SK-N-SH treated with all-trans-retinoic acid at 6 μM for 48 hours (cell line): ENCODE measurements around the gene PARD3B.

Source experiments
- ARNTL ChIP-seq: fragments of 450-650 bp; formaldehyde crosslinking; IDR thresholded peaks from 2 replicates; pipeline ENCODE4 v1.5.0; 2020; ENCODE audit warnings: low read depth, mild to moderate bottlenecking, moderate library complexity, borderline replicate concordance
- ISL1 ChIP-seq: fragments of 250-450 bp; sonication (Bioruptor Pico); IDR thresholded peaks from 2 replicates; pipeline ENCODE4 v2.1.2; 2022; ENCODE audit warnings: mild to moderate bottlenecking, moderate library complexity
- SNAI2 ChIP-seq: fragments of 250-450 bp; sonication (Bioruptor Pico); IDR thresholded peaks from 2 replicates; pipeline ENCODE4 v1.5.0; 2020; ENCODE audit warnings: mild to moderate bottlenecking, moderate library complexity
- TOX ChIP-seq: fragments of 250-450 bp; sonication (Bioruptor Pico); IDR thresholded peaks from 2 replicates; pipeline ENCODE4 v1.8.0; 2021; ENCODE audit warnings: mild to moderate bottlenecking, moderate library complexity, borderline replicate concordance
- ZFP3 ChIP-seq: fragments of 250-450 bp; sonication (Bioruptor Pico); IDR thresholded peaks from 2 replicates; pipeline ENCODE4 v1.5.0; 2020; ENCODE audit warnings: mild to moderate bottlenecking, moderate library complexity
- ZNF70 ChIP-seq: fragments of 450-650 bp; formaldehyde crosslinking; IDR thresholded peaks from 2 replicates; pipeline ENCODE4 v1.5.0; 2020; ENCODE audit warnings: mild to moderate bottlenecking, moderate library complexity
- TF ChIP-seq, protein P1 (sequence below): fragments of 250-450 bp; sonication (Bioruptor Pico); IDR thresholded peaks from 2 replicates; pipeline ENCODE4 v1.5.1; 2021; ENCODE audit warnings: mild to moderate bottlenecking, moderate library complexity

GRCh38 chr2:205156457-205156856 is 611.2 kb downstream of the PARD3B start:
- no peak for TF ChIP-seq ARNTL (CRISPR knock-in tag)
- TF ChIP-seq TOX (CRISPR knock-in tag): no peak
- no peak for TF ChIP-seq SNAI2
- no peak for TF ChIP-seq ZNF70 (CRISPR knock-in tag)
- no peak for TF ChIP-seq ISL1
- TF ChIP-seq, protein P1, sequence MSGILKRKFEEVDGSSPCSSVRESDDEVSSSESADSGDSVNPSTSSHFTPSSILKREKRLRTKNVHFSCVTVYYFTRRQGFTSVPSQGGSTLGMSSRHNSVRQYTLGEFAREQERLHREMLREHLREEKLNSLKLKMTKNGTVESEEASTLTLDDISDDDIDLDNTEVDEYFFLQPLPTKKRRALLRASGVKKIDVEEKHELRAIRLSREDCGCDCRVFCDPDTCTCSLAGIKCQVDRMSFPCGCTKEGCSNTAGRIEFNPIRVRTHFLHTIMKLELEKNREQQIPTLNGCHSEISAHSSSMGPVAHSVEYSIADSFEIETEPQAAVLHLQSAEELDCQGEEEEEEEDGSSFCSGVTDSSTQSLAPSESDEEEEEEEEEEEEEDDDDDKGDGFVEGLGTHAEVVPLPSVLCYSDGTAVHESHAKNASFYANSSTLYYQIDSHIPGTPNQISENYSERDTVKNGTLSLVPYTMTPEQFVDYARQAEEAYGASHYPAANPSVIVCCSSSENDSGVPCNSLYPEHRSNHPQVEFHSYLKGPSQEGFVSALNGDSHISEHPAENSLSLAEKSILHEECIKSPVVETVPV: no peak
- TF ChIP-seq ZFP3: no peak
